Neutrophil (primary cell): ENCODE data around the gene DLL4.

Source experiments
- H3K27ac ChIP-seq: fragments of 200-600 bp; sonication (generic); 2 replicates; pipeline ENCODE4 v1.5.1; 2016; ENCODE audit warnings: mild to moderate bottlenecking, moderate library complexity
- H3K27me3 ChIP-seq: fragments of 200-600 bp; sonication (generic); 2 replicates; pipeline ENCODE4 v1.6.0; 2016; ENCODE audit warnings: mild to moderate bottlenecking
- H3K36me3 ChIP-seq: fragments of 200-600 bp; sonication (generic); 2 replicates; pipeline ENCODE4 v1.5.1; 2017
- H3K4me1 ChIP-seq, 2 experiments: fragments of 200-600 bp in 1 of 2; sonication (generic) in 1 of 2; 1 replicate in 1 of 2; 2 replicates in 1 of 2; pipeline versions ENCODE4 v1.5.1 to v1.6.1; 2013 to 2016; ENCODE audit warnings: low read depth in 1 of 2, low read length in 1 of 2, mild to moderate bottlenecking in 1 of 2, moderate library complexity in 1 of 2; ENCODE audit not compliant: control insufficient read depth in 1 of 2, insufficient read depth in 1 of 2
- H3K4me3 ChIP-seq, 2 experiments: fragments of 200-600 bp in 1 of 2; sonication (generic) in 1 of 2; 1 replicate in 1 of 2; 2 replicates in 1 of 2; pipeline ENCODE4 v1.5.1; 2013 to 2016; ENCODE audit warnings: low read depth in 1 of 2, low read length in 1 of 2, mild to moderate bottlenecking in 1 of 2, moderate library complexity in 1 of 2
- H3K9me3 ChIP-seq: fragments of 200-600 bp; sonication (generic); 2 replicates; pipeline ENCODE4 v1.5.1; 2016
- CTCF ChIP-seq: fragments of 200-600 bp; sonication (generic); IDR thresholded peaks from 2 replicates; pipeline ENCODE4 v1.5.1; 2016; ENCODE audit warnings: antibody characterized with exemption

Gene DLL4

DNA sequence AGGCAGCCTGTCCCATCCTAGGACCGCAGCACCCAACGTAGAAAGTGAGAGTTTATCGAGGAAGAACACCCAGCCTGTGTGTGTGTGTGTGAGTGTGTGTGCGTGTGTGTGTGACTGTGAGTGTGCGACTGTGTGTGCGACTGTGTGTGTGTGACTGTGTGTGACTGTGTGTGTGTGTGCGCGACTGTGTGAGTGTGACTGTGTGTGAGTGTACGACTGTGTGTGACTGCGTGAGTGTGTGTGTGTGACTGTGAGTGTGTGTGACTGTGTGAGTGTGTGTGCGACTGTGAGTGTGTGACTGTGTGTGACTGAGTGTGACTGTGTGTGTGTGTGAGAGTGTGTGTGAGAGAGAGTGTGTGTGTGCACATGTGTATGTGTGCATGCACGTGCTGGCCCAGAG lies 15.1 kb upstream of the DLL4 start:
- peaks cover 12 to 13% of the 10 kb centered on the region in 2 experiments for H3K4me1 ChIP-seq
- H3K36me3 ChIP-seq, result no peaks in the 10 kb centered on the region
- TF ChIP-seq CTCF, result no peak

DNA sequence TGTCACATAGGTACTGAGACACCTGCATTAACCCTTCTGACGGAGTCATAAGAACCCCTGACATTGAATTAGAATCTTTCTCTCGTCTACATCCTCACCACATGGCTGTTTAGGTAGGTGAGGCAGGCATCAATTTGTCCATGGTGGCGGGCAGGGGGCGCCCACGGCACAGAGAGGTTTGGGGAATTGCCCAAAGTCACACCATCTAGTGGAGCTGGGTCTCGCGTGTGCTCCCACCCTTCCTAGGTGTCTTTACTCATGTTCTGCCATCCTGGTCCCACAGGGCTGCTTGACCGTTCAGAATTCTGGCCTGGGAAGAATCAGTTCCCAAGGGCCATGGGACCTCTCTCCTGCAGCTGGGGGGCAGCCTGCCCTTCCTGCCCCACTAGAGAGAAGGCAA lies 14.7 kb upstream of the DLL4 start:
- no peaks in the 10 kb centered on the region for H3K27me3 ChIP-seq
- peaks cover 10 to 13% of the 10 kb centered on the region in 2 experiments for H3K4me1 ChIP-seq
- TF ChIP-seq CTCF, result no peak
- H3K36me3 ChIP-seq, result no peaks in the 10 kb centered on the region
- H3K9me3 ChIP-seq, result no peaks in the 10 kb centered on the region
- H3K4me3 ChIP-seq, result no peak overlapping the region
- no peak overlapping the region for H3K27ac ChIP-seq

More for the DNA sequence above, 15.1 kb upstream of the DLL4 start:
- H3K4me3 ChIP-seq, result no peak overlapping the region
- H3K9me3 ChIP-seq, result no peaks in the 10 kb centered on the region
- no peak overlapping the region for H3K27ac ChIP-seq
- no peaks in the 10 kb centered on the region for H3K27me3 ChIP-seq

GRCh38 chr15:40915116-40915661 lies 14.0 kb upstream of the DLL4 start:
- Histone ChIP-seq H3K27ac (no peak overlapping the region), H3K4me1 (peaks cover 4 to 6% of the 10 kb centered on the region in 2 experiments)

GRCh38 chr15:40915679-40916078 lies 13.5 kb upstream of the DLL4 start:
- Histone ChIP-seq H3K27ac (no peak overlapping the region), H3K36me3 (no peaks in the 10 kb centered on the region), H3K4me3 (no peak overlapping the region), H3K27me3 (no peaks in the 10 kb centered on the region), H3K9me3 (no peaks in the 10 kb centered on the region), H3K4me1 (peaks cover 0 to under 1% of the 10 kb centered on the region in 2 experiments)
- no peak for TF ChIP-seq CTCF

More at GRCh38 chr15:40915116-40915661, 14.0 kb upstream of the DLL4 start:
- Histone ChIP-seq H3K36me3 (no peaks in the 10 kb centered on the region), H3K9me3 (no peaks in the 10 kb centered on the region), H3K4me3 (no peak overlapping the region), H3K27me3 (no peaks in the 10 kb centered on the region)
- TF ChIP-seq CTCF, result no peak

GRCh38 chr15:40917585-40917984 lies 11.6 kb upstream of the DLL4 start:
- no peaks in the 10 kb centered on the region for H3K9me3 ChIP-seq
- H3K36me3 ChIP-seq, result no peaks in the 10 kb centered on the region
- no peak for TF ChIP-seq CTCF
- no peaks in the 10 kb centered on the region for H3K4me1 ChIP-seq
- H3K27ac ChIP-seq, result no peak overlapping the region
- H3K4me3 ChIP-seq, result no peak overlapping the region
- peaks cover 11% of the 10 kb centered on the region for H3K27me3 ChIP-seq
